Measurements from ENCODE around the gene SH2D1B. TPM values are rescaled to one million over a fixed set of nuclear protein-coding genes. Genes with fewer than 3 reads are reported as not detected.
"Not testable (repeated sequence)": the region's sequence is repeated elsewhere in the genome, so short reads cannot be mapped to it uniquely, and the experiment has no call there.

Gene SH2D1B
- total RNA-seq, 1 experiment from 2014 or later: 0.34 TPM

GRCh38 chr1:162422662-162423375 is 10.9 kb upstream of the SH2D1B start:
- no TSS peak for BruUV-seq (replicated peaks)
- Histone ChIP-seq H3K27me3 (replicated peaks; ENCODE audit: insufficient read depth, low read depth, low read length, poor library complexity) (no peaks in the 10 kb centered on the region), H3K9me3 (ENCODE audit: low read depth, low read length, poor library complexity, severe bottlenecking) (peaks cover 9% of the 10 kb centered on the region), H3K36me3 (ENCODE audit: insufficient read depth, low read length, poor library complexity, severe bottlenecking) (no peaks in the 10 kb centered on the region), H3K4me3 (ENCODE audit: low read depth, low read length, poor library complexity, severe bottlenecking) (no peak overlapping the region), H3K4me1 (ENCODE audit: insufficient read depth, low read length, poor library complexity, severe bottlenecking) (no peaks in the 10 kb centered on the region), H3K27ac (ENCODE audit: low read depth, low read length, poor library complexity, severe bottlenecking) (no peak overlapping the region)
- DNase-seq (ENCODE audit: low spot score): no peak
- TF ChIP-seq EZH2 (IDR thresholded peaks at IDR 0.05; ENCODE audit: borderline replicate concordance, low read depth, low read length, poor library complexity, severe bottlenecking): no peak
- no peak for TF ChIP-seq CTCF (conservative IDR thresholded peaks at IDR 0.05; ENCODE audit: low read depth, low read length)
- ChIA-PET POLR2A (ENCODE audit: low non-redundant PET) (no interaction called here), CTCF (no interaction called here)
- intact Hi-C loops (cut with micrococcal nuclease; ENCODE audit: unreplicated experiment): no loop called here

DNA sequence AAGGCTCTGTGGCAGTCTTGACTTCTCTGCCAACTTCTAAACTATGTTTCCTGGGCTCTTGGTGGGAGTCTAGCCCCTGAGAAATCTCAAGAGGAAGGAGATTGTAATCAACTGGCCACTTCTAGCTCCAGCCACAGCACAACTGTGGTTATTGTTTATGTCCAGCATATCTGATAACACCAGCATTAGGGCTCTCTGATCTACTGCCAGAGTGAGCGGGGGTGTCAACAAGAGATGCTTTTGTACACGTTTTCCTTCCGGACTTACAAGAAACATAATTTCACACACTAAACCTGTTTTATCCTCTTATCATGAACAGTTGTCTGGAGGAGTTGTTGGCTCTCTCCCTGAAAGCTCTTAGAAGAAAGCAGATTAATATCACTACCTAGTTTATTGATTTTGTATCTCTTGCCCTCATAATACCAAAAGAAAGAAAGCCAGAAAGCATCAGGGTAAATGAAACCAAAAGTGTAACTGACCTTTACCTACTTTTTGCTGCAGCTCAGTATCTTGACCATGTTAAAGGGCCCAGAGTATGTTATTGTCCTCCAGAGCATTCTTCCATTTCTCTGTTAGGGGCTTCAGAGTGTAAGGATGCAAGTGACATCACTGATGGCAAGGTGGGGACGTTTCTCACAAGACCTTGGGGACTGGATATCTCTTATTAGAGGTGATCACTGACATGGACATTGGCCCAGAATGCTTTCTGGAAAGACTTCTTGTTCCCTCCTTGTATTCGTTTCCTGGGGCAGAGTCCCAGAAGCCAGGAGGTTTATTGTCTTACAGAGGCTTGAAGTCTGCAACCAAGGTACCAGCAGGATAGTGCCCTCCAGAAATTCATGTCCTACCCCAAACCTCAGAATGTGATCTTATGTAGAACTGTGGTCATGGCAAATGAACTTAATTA is 9.6 kb upstream of the SH2D1B start:
- Histone ChIP-seq H3K27me3 (replicated peaks; ENCODE audit: insufficient read depth, low read depth, low read length, poor library complexity) (no peaks in the 10 kb centered on the region), H3K9me3 (ENCODE audit: low read depth, low read length, poor library complexity, severe bottlenecking) (peaks cover 9% of the 10 kb centered on the region), H3K36me3 (ENCODE audit: insufficient read depth, low read length, poor library complexity, severe bottlenecking) (no peaks in the 10 kb centered on the region), H3K27ac (ENCODE audit: low read depth, low read length, poor library complexity, severe bottlenecking) (no peak overlapping the region), H3K4me3 (ENCODE audit: low read depth, low read length, poor library complexity, severe bottlenecking) (no peak overlapping the region), H3K4me1 (ENCODE audit: insufficient read depth, low read length, poor library complexity, severe bottlenecking) (no peaks in the 10 kb centered on the region)
- no peak for DNase-seq (ENCODE audit: low spot score)
- ChIA-PET CTCF (no interaction called here), POLR2A (ENCODE audit: low non-redundant PET) (no interaction called here)
- no peak for TF ChIP-seq CTCF (conservative IDR thresholded peaks at IDR 0.05; ENCODE audit: low read depth, low read length)
- no peak for TF ChIP-seq EZH2 (IDR thresholded peaks at IDR 0.05; ENCODE audit: borderline replicate concordance, low read depth, low read length, poor library complexity, severe bottlenecking)
- intact Hi-C loops (cut with micrococcal nuclease; ENCODE audit: unreplicated experiment): no loop called here
- BruUV-seq (replicated peaks): no TSS peak

- H3K27ac ChIP-seq (ENCODE audit: low read depth, low read length, poor library complexity, severe bottlenecking): no peak overlapping the region
- BruUV-seq (replicated peaks): no TSS peak
- no peak for DNase-seq (ENCODE audit: low spot score)
- ChIA-PET POLR2A (ENCODE audit: low non-redundant PET) (no interaction called here), CTCF (no interaction called here)
- intact Hi-C loops (cut with micrococcal nuclease; ENCODE audit: unreplicated experiment): no loop called here
- no peaks in the 10 kb centered on the region for H3K27me3 ChIP-seq (replicated peaks; ENCODE audit: insufficient read depth, low read depth, low read length, poor library complexity)
- no peaks in the 10 kb centered on the region for H3K4me1 ChIP-seq (ENCODE audit: insufficient read depth, low read length, poor library complexity, severe bottlenecking)
- peaks cover 9% of the 10 kb centered on the region for H3K9me3 ChIP-seq (ENCODE audit: low read depth, low read length, poor library complexity, severe bottlenecking)
- H3K4me3 ChIP-seq (ENCODE audit: low read depth, low read length, poor library complexity, severe bottlenecking): no peak overlapping the region
- H3K36me3 ChIP-seq (ENCODE audit: insufficient read depth, low read length, poor library complexity, severe bottlenecking): no peaks in the 10 kb centered on the region
- TF ChIP-seq EZH2 (IDR thresholded peaks at IDR 0.05; ENCODE audit: borderline replicate concordance, low read depth, low read length, poor library complexity, severe bottlenecking): no peak
- TF ChIP-seq CTCF (conservative IDR thresholded peaks at IDR 0.05; ENCODE audit: low read depth, low read length): no peak
Observed at GRCh38 chr1:162420120-162420519, 8.2 kb upstream of the SH2D1B start.

GRCh38 chr1:162419450-162419931 is 7.6 kb upstream of the SH2D1B start:
- H3K4me3 ChIP-seq (ENCODE audit: low read depth, low read length, poor library complexity, severe bottlenecking); H3K4me1 ChIP-seq (ENCODE audit: insufficient read depth, low read length, poor library complexity, severe bottlenecking); H3K27ac ChIP-seq (ENCODE audit: low read depth, low read length, poor library complexity, severe bottlenecking); DNase-seq (ENCODE audit: low spot score); CTCF ChIA-PET; H3K36me3 ChIP-seq (ENCODE audit: insufficient read depth, low read length, poor library complexity, severe bottlenecking); H3K27me3 ChIP-seq (replicated peaks; ENCODE audit: insufficient read depth, low read depth, low read length, poor library complexity); BruUV-seq (replicated peaks); POLR2A ChIA-PET (ENCODE audit: low non-redundant PET); H3K9me3 ChIP-seq (ENCODE audit: low read depth, low read length, poor library complexity, severe bottlenecking); intact Hi-C loops (cut with micrococcal nuclease; ENCODE audit: unreplicated experiment): not testable (repeated sequence)

DNA sequence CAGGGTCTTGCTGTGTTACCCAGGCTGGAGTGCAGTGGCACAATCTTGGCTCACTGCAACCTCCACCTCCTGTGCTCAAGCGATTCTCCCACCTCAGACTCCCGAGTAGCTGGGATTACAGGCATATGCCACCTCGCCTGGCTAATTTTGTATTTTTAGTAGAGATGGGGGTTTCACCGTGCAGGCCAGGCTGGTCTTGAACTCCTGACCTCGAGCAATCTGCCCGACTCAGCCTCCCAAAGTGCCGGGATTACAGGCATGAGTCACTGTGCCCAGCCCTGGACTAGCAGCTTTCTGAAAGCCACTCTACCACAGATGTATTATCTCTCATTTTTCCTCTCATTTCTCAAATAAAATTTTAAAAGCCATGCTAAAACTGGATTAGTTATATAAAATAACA is 6.6 kb upstream of the SH2D1B start:
- H3K4me3 ChIP-seq (ENCODE audit: low read depth, low read length, poor library complexity, severe bottlenecking); H3K36me3 ChIP-seq (ENCODE audit: insufficient read depth, low read length, poor library complexity, severe bottlenecking); BruUV-seq (replicated peaks); DNase-seq (ENCODE audit: low spot score); CTCF ChIA-PET; H3K4me1 ChIP-seq (ENCODE audit: insufficient read depth, low read length, poor library complexity, severe bottlenecking); H3K9me3 ChIP-seq (ENCODE audit: low read depth, low read length, poor library complexity, severe bottlenecking); H3K27ac ChIP-seq (ENCODE audit: low read depth, low read length, poor library complexity, severe bottlenecking); POLR2A ChIA-PET (ENCODE audit: low non-redundant PET); H3K27me3 ChIP-seq (replicated peaks; ENCODE audit: insufficient read depth, low read depth, low read length, poor library complexity); intact Hi-C loops (cut with micrococcal nuclease; ENCODE audit: unreplicated experiment): not testable (repeated sequence)
